GM13977 (cell line): ENCODE results near the gene IRF2.

ENCODE experiments used
- DNase-seq: peaks from one replicate; pipeline ENCODE4 v3.0.0; 2012; ENCODE audit warnings: low spot score
- CTCF ChIP-seq: IDR thresholded peaks from 2 replicates; pipeline ENCODE4 v1.5.1; 2012; ENCODE audit warnings: mild to moderate bottlenecking, control low read depth; ENCODE audit not compliant: insufficient read depth; ENCODE audit errors: extremely low read depth, missing control alignments
- in situ Hi-C: fragments of 300-500 bp; cut with MboI; formaldehyde crosslinking; loops from one replicate; pipeline ENCODE4 v1.12.0; 2022; ENCODE audit warnings: low sequenced_read_pairs, low pct_unique_long_range_greater_than_20kb, mixed read lengths, inconsistent platforms; ENCODE audit not compliant: unreplicated experiment

IRF2 gene

GRCh38 chr4:184357772-184358171, 116.6 kb downstream of the IRF2 start:
- in situ Hi-C loops = no loop called here
- TF ChIP-seq CTCF = no peak

GRCh38 chr4:184357165-184357564, 117.2 kb downstream of the IRF2 start:
- in situ Hi-C loops = no loop called here
- no peak for DNase-seq
- TF ChIP-seq CTCF = no peak

More at GRCh38 chr4:184357772-184358171, 116.6 kb downstream of the IRF2 start:
- DNase-seq = no peak

- no peak for TF ChIP-seq CTCF
- DNase-seq = no peak
- in situ Hi-C loops = no loop called here
Observed at GRCh38 chr4:184356366-184356765, 118.0 kb downstream of the IRF2 start.

- no peak for DNase-seq
- in situ Hi-C loops = no loop called here
- TF ChIP-seq CTCF = no peak
Observed at GRCh38 chr4:184355857-184356256, 118.5 kb downstream of the IRF2 start.

- DNase-seq = peak; percentile 41
- TF ChIP-seq CTCF = no peak
- in situ Hi-C loops = no loop called here
Observed at GRCh38 chr4:184355111-184355604, 119.2 kb downstream of the IRF2 start.

- TF ChIP-seq CTCF = no peak
- in situ Hi-C loops = no loop called here
- DNase-seq = no peak
Observed at GRCh38 chr4:184352891-184353290, 121.5 kb downstream of the IRF2 start.
